ACHN (cell line): Measurements from ENCODE around the gene LIFR.
A peak's percentile ranks its signal among the peaks of the same experiment; 100 is the strongest.
"Not testable (repeated sequence)": the region's sequence is repeated elsewhere in the genome, so short reads cannot be mapped to it uniquely, and the experiment has no call there.

Source experiments
- DNase-seq: peaks from one replicate; pipeline ENCODE4 v3.0.0-alpha.2; 2015
- in situ Hi-C: cut with HindIII; loops from 2 replicates; pipeline ENCODE4 v1.10.0; 2017; ENCODE audit warnings: low sequenced_read_pairs, low pct_ligation_motif_present, low pct_unique_long_range_greater_than_20kb

The LIFR gene

GRCh38 chr5:38533286-38534155, 22.9 kb downstream of the LIFR start:
- DNase-seq = no peak
- in situ Hi-C loops = no loop called here

DNA sequence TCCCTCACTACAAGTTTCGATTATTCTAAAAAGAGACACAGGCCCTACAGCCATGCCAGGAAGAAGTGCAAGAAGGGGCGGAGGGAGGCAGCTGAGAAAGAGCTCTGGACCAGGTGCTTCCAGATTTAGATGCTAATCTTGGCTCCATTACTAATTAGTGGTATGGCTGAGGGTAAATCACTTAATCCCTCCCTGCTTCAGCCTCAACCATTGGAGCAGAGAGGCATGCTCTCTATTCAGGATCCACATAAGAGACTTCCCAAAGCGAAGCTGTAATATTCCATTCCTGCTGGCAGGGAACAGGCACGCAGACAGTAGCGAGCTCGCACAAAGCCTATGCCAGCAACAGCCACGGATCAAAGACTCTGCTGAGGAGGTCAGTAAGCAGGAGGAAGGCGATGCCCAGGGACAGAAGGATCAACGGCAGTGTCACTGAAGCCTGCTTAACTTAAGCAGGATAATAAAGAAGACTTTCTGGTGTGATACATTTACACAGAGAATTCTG, 24.2 kb downstream of the LIFR start:
- in situ Hi-C loops = no loop called here
- DNase-seq = peak; percentile 24

DNA sequence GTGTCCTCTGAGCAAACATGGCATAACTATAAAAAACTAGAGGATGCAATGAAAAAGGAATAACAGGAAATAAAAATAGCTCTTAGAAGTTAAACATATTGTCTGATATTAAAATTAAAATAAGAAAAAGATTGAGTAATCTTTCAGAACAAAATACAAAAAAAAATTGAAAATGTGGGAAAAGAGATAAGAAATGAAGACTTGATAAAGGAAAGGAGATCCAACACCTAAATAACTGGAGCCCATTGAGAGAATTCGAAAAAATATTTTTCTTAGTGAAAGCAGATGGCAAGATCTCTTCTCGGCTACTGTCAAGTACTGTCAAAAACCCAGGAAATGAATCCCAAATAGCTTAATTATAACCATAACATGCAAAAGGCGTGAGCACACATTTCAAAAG, 24.9 kb downstream of the LIFR start:
- DNase-seq = no peak
- in situ Hi-C loops = no loop called here

DNA sequence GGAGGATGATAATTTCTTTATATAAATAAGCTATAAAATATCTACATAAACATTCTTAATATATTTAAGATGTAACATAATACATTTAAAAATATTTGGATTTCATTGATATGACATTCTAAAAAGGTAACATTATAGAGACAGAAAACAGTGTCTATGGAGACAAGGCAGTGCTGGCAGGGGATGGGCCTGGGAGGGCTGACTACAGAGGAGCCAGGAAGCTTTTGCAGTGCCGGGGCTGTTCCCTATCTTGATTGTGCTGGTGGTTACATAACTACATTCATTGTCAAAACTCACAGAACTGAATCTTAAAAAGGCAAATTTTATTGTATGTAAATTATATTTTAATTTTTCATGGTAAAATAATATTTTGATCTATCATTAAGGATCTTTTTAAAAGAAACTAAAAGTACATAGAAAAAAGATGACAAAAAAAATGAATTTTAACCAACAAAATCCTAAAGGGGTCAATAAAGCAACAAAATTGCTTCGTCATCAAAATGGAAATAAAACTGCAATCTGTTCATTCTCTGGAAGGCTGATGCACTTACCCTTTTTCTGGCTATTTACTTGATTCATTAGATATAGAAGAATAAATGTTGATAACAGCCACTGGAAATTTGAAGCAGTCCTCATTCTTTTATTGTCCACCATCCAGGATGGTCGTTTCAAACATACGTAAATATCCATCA, 26.3 kb downstream of the LIFR start:
- in situ Hi-C loops = no loop called here
- no peak for DNase-seq

- in situ Hi-C loops = no loop called here
- DNase-seq = no peak
Observed at GRCh38 chr5:38528162-38528703, 28.2 kb downstream of the LIFR start.

DNA sequence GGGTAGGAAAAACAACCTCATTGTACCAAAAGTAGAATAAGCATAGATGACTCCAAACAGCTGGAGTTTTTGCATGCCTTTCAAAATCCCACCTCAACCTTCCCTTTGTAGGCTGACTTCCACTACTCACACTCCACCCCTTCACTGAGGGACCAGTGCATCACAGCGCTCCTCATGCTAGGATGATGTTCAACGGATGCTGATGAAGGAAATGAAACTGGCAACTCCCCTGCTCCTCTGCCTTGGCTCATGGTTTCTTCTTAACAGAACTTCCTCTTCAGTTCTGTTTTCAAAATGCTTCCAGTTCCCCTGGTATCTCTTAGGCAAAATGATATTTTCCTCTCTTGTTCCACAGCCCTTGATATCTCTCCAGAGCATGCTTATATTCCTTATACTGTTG, 29.0 kb downstream of the LIFR start:
- no peak for DNase-seq

GRCh38 chr5:38524022-38524421, 32.4 kb downstream of the LIFR start:
- no peak for DNase-seq
- in situ Hi-C loops = no loop called here

More for the DNA sequence above, 29.0 kb downstream of the LIFR start:
- in situ Hi-C loops = no loop called here

DNA sequence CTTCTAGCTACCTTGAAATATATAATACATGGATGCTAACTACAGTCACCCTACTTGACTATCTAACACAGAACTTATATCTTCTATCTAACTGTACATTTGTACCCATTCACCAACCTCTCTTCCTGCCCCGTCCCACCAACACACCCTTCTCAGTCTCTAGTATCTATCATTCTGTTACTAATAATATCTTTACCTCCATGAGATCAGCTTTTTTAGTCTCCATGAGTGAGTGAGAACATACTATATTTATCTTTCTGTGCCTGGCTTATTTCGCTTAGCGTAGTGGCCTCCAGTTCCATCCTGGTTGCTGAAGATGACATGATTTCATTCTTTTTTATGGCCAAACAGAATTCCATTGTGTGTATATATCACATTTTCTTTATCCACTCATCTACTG, 37.0 kb downstream of the LIFR start:
- DNase-seq = no peak
- in situ Hi-C loops = no loop called here

- DNase-seq = no peak
- in situ Hi-C loops = no loop called here
Observed at GRCh38 chr5:38518341-38518740, 38.1 kb downstream of the LIFR start.

DNA sequence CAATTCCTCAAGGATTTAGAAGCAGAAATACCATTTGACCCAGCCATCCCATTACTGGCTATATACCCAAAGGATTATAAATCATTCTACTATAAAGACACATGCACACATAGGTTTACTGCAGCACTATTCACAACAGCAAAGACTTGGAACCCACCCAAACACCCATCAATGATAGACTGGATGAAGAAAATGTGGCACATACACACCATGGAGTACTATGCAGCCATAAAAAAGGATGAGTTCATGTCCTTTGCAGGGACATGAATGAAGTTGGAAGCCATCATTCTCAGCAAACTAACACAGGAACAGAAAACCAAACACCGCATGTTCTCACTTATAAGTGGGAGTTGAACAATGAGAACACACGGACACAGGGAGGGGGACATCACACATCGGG, 39.8 kb downstream of the LIFR start:
- in situ Hi-C loops, DNase-seq: not testable (repeated sequence)

DNA sequence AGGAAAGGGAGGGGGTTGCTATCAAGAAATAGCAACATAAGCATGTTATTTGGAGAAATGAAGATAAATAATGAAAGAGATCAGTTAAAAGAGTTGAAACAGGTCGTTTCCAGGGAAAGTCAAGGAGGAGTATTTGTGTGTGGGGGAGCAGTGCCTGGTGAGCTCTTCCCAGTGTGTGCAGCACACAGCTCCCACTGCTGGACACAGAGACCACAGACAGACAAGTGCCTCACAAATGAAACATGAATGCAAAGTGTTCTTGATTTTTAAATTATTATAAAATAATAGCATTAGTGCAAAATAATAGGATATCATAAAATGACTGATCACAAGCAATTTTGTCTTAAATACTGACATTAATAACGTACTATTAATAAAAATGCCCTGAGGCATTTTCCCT, 40.8 kb downstream of the LIFR start:
- DNase-seq = peak; percentile 33
- in situ Hi-C loops = no loop called here

DNA sequence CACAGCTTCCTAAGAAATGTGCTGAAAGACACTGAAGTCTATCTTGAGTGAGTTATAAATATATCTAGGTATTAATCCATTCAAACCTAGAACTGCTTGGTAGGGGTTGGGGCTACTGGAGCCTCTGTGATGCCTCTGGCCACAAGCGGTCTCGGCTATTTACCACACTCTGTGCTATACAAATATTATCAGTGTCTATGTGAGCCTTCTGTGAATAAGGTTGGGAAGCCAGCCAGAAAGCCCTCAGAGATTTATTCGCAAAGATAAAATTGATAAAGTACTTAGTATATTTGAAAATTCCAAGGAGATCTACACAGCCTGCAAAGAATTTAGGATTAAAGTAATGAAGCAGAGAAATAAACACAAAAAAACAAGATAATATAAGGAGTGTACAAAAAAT, 41.4 kb downstream of the LIFR start:
- DNase-seq = no peak
- in situ Hi-C loops = no loop called here

DNA sequence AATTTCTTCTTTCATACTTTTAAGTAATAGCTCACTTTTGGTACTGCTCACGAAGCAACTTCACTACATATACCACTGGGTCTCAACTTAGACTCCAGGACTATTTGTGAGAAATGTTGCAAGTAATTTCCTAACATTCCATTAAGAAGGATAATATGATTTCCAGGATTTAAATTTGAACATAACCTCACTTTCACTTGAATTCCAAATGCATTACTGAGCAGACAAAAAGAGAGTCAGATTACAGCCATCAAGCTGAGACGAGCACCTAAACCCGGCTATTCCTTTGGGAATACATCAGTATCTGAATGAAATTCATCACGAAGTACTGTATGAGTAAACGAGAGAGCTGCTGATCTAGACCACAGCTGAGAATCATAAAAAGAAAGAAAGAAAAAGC, 47.3 kb downstream of the LIFR start:
- in situ Hi-C loops = no loop called here
- no peak for DNase-seq

- no peak for DNase-seq
Observed at GRCh38 chr5:38506302-38506701, 50.1 kb downstream of the LIFR start.

DNA sequence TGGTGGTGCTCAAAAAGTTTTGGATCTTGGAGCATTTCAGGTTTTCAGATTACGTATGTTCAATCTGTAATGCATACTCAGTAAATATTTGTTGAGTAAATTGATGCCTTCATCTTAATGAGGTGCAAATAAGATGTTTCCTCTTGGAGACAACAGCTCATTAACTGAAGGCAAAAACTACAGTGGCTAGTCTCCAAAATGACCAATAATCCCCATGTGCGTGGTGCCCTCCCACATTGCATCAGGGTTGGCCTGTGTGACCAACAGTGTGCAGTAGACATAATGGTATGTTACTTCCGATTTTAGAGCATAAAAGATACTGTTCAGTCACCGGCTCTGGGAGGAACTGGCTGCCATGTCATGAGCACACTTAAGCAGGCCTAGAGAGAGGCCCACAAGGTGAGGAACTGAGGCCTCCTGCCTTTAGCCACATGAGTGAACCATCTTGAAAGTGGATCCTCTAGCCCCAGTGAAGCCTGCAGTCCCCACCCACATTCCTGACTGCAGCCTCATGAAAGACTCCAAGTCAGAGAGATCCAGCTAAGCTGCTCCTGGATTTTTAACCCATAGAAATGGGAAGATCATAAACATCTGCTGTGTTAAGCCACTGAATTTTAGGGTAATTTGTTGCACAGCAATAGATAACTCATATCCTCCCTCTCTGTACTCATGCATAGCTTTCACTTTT, 55.7 kb downstream of the LIFR start:
- in situ Hi-C loops = no loop called here
- peak; percentile 31 for DNase-seq

More at GRCh38 chr5:38506302-38506701, 50.1 kb downstream of the LIFR start:
- in situ Hi-C loops = no loop called here

DNA sequence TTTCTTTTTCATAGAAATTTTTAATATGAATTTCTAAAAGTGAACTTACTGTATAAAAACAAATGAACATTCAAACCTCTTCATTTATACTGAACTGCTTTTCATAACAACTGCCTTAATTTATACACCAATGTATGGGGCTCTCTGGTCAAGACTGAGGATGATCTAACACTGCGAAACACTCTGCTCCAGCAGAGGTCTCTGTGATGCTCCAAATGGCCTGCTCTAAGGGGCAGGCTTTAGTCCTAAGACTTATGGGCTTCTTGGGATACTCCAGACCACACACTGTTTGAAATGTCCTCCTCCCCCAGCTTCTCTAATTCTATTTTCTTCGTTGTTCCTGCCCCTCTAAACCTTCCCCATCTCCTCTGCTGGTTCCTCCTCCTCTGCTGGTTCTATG, 58.5 kb downstream of the LIFR start:
- DNase-seq = peak; percentile 10
- in situ Hi-C loops = no loop called here

DNA sequence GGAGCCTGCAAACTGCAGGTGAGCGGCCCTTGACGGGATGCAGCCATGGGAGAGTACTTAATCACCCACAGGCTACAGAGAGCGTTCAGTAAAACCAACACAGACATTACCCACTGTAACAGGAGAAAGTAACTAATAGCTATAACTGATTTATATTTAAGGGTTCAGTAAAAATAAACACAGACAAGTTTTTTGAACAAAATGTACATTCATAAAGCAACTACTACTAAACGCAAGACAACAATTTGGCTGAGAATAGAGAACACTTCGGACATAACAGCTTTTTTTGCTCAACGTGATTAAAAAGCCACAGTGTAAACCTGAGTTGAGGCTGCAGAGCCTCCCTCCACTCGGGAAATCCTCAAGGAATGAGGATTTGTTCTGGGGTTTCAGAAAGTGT, 61.7 kb downstream of the LIFR start:
- in situ Hi-C loops = no loop called here
- no peak for DNase-seq

DNA sequence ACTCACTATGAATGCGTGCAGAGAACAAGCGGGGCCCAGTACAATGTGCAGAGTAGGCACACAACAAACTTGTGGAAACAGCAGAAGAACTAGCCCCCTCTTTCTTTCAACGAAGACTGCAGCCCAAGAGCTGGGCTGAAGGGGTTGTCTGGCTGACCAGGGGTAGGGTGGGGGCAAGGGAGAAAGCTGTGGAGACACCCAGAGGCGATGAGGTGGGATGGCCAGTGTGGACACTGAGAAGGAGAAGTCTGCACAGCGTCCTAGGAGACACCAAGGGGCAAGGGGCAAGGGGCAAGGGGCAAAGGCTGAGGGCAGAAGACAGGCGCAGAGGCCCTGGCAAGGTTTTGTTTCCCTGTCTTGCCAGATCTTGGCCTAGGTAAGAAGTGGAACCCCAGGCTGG, 62.3 kb downstream of the LIFR start:
- in situ Hi-C loops = no loop called here

DNA sequence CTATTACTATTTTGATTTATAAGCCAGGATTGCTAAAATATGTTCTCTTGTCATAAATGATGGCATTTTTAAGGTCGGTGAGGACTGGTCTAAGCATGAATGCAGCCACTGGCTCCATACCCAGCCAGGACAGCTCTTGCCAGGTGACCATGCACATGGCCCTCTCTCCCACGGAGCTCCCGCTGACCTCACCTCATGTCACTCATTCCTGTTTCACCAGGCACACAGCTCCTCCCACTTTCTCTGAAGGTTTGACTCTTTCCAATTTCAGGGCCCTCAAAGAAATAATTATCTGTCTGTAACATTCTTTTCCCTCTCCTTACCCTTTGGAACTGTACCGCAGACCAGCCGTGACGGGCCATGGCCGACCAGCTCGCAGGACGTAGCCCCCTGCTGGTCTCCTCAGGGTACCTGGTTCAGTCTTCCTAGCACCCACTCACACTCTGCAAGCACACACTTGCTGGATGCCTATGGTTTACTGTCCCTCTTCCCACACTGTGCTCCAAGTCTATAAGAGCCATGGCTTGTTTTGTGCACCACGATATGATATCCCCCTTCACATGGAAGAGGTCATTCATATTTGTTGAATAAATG, 72.5 kb downstream of the LIFR start:
- in situ Hi-C loops = no loop called here
- no peak for DNase-seq

More for the DNA sequence above, 62.3 kb downstream of the LIFR start:
- DNase-seq = no peak
